HG03064 (cell line): ENCODE results near the gene SLC2A11.

ENCODE experiments used
- ATAC-seq: cut with Tn5 transposase; IDR thresholded peaks from one replicate; pipeline ENCODE4 v1.9.1; 2021; ENCODE audit warnings: low read depth; ENCODE audit not compliant: unreplicated experiment

The SLC2A11 gene

GRCh38 chr22:23832226-23833016, 25.3 kb upstream of the SLC2A11 start:
- ATAC-seq = no peak

- ATAC-seq = no peak
Observed at GRCh38 chr22:23833017-23833751, 24.5 kb upstream of the SLC2A11 start.

GRCh38 chr22:23833911-23834317, 23.8 kb upstream of the SLC2A11 start:
- no peak for ATAC-seq

GRCh38 chr22:23834406-23834792, 23.3 kb upstream of the SLC2A11 start:
- ATAC-seq = no peak

GRCh38 chr22:23834793-23835483, 22.7 kb upstream of the SLC2A11 start:
- ATAC-seq = no peak

- no peak for ATAC-seq
Observed at GRCh38 chr22:23835484-23836144, 22.1 kb upstream of the SLC2A11 start.

- no peak for ATAC-seq
Observed at GRCh38 chr22:23836281-23836680, 21.4 kb upstream of the SLC2A11 start.

GRCh38 chr22:23836692-23837495, 20.8 kb upstream of the SLC2A11 start:
- ATAC-seq = no peak

- ATAC-seq = no peak
Observed at GRCh38 chr22:23837496-23837859, 20.2 kb upstream of the SLC2A11 start.

- no peak for ATAC-seq
Observed at GRCh38 chr22:23837911-23838680, 19.6 kb upstream of the SLC2A11 start.

- peak; percentile 72 for ATAC-seq
Observed at GRCh38 chr22:23838681-23839468, 18.8 kb upstream of the SLC2A11 start, which contains the start of gene DERL3. TSS of gene DERL3 (minus strand) at chr22:23839006. CDS start at chr22:23838987, 19 bp downstream.

- no peak for ATAC-seq
Observed at GRCh38 chr22:23840026-23840425, 17.6 kb upstream of the SLC2A11 start.

- no peak for ATAC-seq
Observed at GRCh38 chr22:23841292-23841691, 16.4 kb upstream of the SLC2A11 start.

GRCh38 chr22:23841736-23842445, 15.8 kb upstream of the SLC2A11 start:
- ATAC-seq = no peak

- no peak for ATAC-seq
Observed at GRCh38 chr22:23842599-23842998, 15.1 kb upstream of the SLC2A11 start.

- ATAC-seq = no peak
Observed at GRCh38 chr22:23844739-23845202, 12.9 kb upstream of the SLC2A11 start.

- ATAC-seq = no peak
Observed at GRCh38 chr22:23845265-23846080, 12.2 kb upstream of the SLC2A11 start.
